Measurements from ENCODE around the gene TSC22D1.
"Not testable (repeated sequence)": the region's sequence is repeated elsewhere in the genome, so short reads cannot be mapped to it uniquely, and the experiment has no call there.

TSC22D1 gene

DNA sequence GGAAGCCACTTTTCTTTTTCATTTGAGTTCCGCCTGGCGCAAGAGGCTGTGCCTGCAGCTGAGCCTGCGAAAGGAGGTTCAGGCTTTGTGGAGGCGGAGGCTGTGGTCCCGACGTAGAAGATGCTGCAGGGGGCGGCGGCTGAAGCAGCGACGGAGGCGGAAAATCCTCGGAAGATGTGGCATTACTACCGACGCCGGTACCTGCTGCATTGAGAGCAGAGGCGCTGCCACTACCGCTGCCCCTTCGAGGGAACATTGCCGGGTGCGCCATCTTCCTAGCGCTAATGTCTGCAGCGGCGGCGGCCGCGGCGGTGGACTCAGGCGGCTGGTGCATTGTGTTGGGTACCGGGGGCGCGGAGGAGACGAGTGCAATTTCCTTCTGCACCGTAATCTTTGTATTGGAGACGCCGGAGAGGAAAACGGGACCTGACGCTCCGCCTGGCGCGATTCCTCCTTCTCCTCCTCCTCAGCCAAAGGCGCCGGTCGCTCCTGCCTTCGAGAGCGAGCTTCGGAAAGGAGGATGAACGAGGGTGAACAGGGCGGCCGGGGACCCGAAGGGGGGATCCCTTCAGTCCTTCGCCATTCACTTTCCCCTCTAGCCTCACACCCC, at the start of gene TSC22D1:
Gene TSC22D1 (minus strand): TSS at position 590 of the 610 bp plus-strand sequence. CDS start 256 bp downstream, at position 334.
- DNase-seq (ENCODE audit: low read depth) = no peak

DNA sequence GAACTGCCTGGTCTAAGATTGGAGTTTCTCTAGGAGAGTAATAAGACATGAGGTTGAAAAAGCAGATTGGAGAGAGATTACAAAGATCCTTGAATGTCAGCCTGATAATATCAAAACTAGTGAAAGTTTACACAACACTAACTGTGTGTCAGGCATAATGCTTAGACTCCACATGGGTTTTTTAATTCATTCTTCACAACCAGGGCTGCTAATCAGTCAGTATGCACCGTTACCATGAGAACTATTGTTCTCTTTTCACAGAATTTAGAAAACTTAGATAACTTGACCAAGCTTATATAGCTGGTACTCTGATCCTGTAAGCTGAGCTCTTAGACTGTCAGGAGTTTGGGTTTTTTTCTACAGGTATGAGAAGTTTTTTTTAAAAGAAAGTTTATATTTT, 46.6 kb upstream of the TSC22D1 start:
- no peak for DNase-seq (ENCODE audit: low read depth)

DNA sequence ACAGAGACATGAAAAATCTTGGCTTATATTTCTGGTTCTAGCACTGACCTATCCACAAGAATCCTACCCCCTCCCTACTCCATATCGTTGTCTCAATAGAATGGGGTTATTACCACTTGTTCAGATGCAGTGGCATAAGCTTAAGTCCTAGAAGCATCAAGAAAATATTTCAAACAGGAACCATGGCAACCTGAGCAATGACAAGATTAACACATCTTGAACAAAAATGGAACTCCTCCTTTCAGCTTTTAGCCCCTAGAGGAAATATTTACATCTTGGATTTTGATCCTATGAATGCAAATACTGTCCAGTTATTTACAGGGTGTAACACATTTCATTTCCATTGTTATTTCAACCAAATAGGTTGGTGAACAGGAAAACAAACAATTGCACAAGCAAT, 46.1 kb upstream of the TSC22D1 start:
- DNase-seq (ENCODE audit: low read depth) = no peak

- DNase-seq (ENCODE audit: low read depth) = peak; percentile 30
Measured at GRCh38 chr13:44620057-44620456, 43.9 kb upstream of the TSC22D1 start.

DNA sequence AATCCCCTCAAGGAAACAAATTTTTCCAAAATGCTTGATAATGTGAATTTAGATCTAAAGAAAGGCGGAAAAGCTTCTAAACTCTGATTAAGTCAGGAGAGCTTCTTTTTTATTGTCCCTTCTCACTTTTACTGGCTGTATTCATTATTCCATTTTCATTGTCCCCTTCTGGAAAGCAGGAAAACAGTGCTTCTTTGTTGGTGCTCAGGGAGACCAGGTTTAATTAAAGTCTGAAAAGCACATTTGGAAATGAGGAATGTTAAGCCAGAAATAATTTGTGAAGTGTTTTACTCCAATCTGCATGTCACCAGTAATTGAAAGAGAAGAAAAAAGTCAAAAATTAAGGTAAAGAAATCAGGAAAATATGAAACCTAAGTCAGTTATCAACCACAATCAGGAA, 43.5 kb upstream of the TSC22D1 start:
- DNase-seq (ENCODE audit: low read depth) = no peak

DNA sequence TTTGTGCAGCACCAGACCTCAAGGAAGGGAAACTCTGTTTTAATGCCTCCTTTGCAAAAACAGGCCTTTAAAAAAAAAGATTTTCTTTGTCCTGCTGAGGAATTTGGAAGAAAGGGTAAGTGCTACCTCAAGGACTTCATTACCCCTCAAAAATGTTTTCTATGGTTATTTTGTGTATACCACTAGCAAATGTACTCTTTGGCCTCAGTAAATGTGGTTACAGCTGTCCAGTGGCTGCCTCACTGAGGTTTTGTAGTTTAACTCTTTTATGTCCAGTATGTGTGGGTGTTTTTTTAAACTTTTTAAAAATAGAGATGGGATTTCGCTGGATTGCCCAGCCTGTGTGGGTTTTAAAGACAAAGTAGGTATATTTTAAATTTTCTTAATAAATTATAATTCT, 42.2 kb upstream of the TSC22D1 start:
- DNase-seq (ENCODE audit: low read depth) = no peak

- no peak for DNase-seq (ENCODE audit: low read depth)
Measured at GRCh38 chr13:44617648-44618047, 41.5 kb upstream of the TSC22D1 start.

- no peak for DNase-seq (ENCODE audit: low read depth)
Measured at GRCh38 chr13:44609137-44609536, 33.0 kb upstream of the TSC22D1 start.

DNA sequence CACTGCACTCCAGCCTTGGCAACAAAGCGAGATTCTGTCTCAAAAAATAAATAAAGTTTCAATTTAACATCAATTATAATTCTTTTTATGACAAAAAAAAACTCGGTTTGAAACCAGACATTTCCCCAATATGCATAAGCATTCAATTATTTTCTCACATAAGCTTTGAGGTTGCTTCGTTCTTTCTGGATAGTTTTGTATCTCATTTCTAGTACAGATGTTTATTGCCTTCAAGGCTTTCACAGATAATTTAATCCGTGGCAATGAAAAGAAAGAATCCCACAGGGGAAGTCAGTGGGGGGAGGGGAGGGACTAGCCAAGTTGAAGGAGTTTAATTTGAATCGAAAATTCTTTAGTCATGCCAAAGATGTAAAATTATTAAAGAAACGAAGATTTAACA, 29.6 kb upstream of the TSC22D1 start:
- DNase-seq (ENCODE audit: low read depth) = no peak

DNA sequence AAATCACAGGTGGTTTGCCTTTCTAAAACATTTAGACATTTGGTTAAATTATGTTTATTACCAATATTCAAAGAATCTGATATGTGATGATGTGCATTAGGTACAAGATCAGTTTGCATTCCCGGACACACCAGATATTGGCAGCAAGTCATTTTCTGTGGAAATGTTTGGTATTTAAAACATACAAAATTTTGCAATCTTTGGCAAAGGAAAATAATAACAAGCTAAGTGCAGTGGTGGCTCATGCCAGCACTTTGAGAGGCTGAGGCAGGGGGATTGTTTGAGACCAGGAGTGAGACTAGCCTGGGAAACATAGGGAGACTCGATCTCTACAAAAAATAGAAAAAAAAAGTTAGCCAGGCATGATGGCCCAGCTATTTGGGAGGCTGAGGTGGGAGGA, 29.1 kb upstream of the TSC22D1 start:
- DNase-seq (ENCODE audit: low read depth) = peak; percentile 33

DNA sequence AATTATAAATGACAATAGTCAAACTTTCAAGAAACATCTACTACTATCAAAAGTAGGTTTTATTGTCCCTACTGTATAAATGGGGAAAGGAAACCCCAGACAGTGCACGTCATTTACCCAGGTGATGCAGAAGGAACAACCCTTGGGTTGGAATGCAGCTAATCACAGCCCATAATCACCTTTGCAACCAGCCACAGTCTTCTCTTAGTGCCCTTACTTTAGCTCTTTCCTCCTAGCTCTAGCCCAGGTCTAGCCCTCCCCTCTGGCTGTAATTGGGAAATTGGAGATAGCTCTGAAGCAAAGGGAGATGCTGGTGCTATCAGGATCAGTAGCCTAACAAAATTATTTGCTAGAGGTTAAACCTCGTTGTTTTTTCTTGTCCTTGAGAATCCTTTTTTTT, 25.5 kb upstream of the TSC22D1 start:
- no peak for DNase-seq (ENCODE audit: low read depth)

DNA sequence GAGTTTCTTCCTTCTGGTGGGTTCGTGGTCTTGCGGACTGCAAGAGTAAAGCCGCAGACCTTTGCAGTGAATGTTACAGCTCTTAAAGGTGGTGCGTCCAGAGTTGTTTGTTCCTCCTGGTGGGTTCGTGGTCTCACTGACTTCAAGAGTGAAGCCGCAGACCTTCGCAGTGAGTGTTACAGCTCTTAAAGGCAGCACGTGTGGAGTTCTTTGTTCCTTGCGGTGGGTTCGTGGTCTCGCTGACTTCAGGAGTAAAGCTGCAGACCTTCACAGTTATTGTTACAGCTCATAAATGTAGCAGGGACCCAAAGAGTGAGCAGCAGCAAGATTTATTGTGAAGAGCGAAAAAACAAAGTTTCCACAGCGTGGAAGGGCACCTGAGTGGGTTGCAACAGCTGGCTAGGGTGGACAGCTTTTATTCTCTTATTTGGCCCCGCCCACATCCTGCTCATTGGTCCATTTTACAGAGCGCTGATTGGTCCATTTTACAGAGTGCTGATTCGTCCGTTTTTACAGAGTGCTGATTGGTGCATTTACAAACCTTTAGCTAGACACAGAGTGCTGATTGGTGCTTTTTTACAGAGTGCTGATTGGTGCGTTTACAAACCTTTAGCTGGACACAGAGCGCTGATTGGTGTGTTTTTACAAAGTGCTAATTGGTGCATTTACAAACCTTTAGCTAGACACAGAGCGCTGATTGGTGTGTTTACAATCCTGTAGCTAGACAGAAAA, 17.9 kb upstream of the TSC22D1 start:
- not testable (repeated sequence) for DNase-seq (ENCODE audit: low read depth)

- DNase-seq (ENCODE audit: low read depth) = no peak
Measured at GRCh38 chr13:44592216-44592847, 16.2 kb upstream of the TSC22D1 start.

DNA sequence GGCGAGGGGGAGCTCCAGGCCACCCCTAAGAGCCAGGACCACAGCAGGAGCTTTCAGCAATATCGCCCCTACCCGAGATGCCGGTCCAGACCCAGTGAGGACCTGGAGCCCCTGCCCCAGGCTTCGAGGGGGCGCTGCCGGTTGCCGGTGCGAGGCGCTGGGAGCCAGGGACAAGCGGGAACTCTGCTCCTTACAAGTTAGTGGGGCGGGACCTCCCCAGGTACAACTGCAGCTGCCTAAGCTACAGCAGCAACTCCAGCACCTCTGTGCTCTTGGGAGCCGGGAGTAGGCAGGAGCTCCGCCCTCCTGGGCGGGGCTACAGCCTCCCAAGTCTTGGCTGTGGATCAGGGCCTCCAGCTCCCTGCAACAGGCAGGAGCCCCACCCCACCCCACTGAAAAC, 15.2 kb upstream of the TSC22D1 start:
- no peak for DNase-seq (ENCODE audit: low read depth)

DNA sequence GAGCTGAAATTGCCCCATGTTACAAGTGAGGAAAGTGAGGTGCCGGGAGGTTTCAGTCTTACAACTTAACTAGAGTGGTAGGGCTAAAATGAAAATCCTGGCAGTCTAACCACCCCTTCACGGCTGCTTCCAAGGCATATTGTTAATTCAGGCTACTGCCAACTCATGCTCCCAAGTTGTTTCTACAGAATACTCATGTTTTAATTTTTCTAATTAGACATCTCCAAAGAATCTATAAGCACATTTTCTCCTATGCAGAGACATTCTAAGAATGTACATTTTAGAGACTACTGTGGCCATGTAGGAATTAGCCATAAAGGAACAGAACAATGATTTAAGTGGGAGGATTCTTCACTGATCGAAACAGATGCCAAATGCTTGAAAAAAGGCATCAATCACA, 7.0 kb upstream of the TSC22D1 start:
- no peak for DNase-seq (ENCODE audit: low read depth)

DNA sequence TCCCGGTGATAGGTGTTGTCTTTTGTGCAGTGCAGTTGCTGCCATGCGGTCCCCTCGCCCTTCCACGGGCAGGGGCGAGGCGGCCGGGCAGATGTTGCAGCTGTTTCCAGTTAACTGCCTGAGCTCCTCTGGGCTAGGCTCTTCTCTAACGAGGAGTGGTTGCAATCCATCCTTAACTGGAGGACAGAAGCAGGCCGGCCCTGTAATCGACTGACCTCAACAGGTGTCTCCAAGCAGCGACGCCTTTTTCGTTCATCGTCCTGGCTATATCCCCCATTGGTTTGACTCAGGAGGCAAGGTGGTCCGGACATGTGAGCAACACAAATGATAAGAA, 1.9 kb upstream of the TSC22D1 start:
- DNase-seq (ENCODE audit: low read depth) = no peak

GRCh38 chr13:44577236-44578066, 1.3 kb upstream of the TSC22D1 start:
- DNase-seq (ENCODE audit: low read depth) = peak; percentile 42

- no peak for DNase-seq (ENCODE audit: low read depth)
Measured at GRCh38 chr13:44576351-44577235, 463 bp upstream of the TSC22D1 start.

- no peak for DNase-seq (ENCODE audit: low read depth)
Measured at GRCh38 chr13:44575035-44575434, 1.1 kb downstream of the TSC22D1 start.

- DNase-seq (ENCODE audit: low read depth) = no peak
Measured at GRCh38 chr13:44574466-44574855, 1.7 kb downstream of the TSC22D1 start.

DNA sequence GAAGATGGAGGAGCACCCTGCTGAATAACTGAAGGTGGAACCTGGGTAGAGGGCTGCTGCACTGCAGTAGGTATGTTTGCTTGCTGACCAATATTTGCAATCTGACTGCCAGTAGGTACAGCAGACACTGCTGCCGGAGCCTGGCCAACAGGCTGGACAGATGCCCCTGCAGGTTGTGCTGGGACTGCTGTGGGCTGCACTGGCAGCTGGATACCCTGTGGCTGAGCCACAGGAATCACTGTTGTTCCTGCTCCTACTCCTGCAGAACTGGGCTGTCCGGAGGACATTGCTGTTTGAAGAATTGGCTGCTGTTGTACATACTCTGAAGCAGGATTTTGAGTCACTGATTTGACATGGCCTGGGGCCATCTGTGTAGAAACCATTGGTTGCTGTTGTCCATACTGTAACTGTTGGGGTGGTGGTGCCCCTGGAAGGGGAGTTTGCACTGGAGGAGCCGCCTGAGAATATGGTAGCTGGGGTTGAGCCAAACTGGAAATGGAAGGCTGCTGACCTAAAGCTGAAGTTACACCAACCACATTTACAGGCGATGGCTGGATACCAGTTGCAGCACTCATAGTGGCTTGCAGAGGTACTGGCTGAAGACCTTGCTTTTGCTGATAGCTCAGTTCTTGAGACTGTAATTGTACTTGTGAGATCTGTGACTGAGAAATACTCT, 2.2 kb downstream of the TSC22D1 start:
- DNase-seq (ENCODE audit: low read depth) = no peak
